Measurements from ENCODE around the gene TRIM29.
"Not testable (repeated sequence)": the region's sequence is repeated elsewhere in the genome, so short reads cannot be mapped to it uniquely, and the experiment has no call there.

TRIM29 gene

DNA sequence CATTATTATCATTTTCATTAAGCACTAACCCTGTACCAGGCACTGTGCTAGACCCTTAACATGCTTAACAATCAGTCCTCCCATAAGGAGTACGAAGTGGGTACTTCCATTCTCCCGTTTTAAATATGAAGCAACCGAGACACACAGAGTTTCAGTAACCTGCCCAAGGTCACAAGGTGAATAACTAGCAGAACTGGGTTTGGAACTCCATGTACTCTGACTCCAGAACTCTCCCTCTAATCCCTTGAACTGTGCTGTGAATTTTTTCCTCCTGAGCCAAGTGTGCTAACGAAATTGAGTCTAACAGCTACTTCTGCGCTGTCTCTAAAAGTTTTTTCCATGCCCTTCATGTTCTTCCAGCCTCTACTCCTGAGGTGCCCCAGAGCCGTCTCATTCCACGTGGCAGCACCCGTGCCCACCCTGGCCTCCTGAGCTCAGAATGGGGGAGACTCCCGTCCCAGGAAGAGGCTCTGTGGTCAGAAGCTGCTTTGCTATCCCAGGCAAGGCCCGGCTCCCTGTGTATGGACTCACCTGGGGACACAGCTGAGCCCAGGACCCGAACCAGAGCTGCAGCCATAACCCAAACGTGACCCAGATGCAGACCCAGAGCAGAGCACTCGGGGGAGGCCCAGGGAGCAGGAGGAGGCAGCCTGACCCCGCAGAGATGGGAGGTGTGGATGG lies 8.6 kb upstream of the TRIM29 start:
- Histone ChIP-seq H3K4me1 (ENCODE audit: control insufficient read depth in 1 of 2, insufficient read depth in 2 of 2, low read length in 2 of 2) (no peaks in the 10 kb centered on the region), H3K4me3 (ENCODE audit: low read depth in 1 of 2, low read length in 2 of 2) (no peak overlapping the region), H3K36me3 (ENCODE audit: control insufficient read depth in 1 of 2, insufficient read depth in 2 of 2, low read length in 2 of 2) (no peaks in the 10 kb centered on the region), H3K9me3 (ENCODE audit: control insufficient read depth in 1 of 2, low read length in 2 of 2) (no peaks in the 10 kb centered on the region), H3K27me3 (ENCODE audit: low read depth, low read length) (peaks cover 8% of the 10 kb centered on the region), H3K27ac (ENCODE audit: low read length) (no peak overlapping the region)

- Histone ChIP-seq H3K36me3 (ENCODE audit: control insufficient read depth in 1 of 2, insufficient read depth in 2 of 2, low read length in 2 of 2) (no peaks in the 10 kb centered on the region), H3K9me3 (ENCODE audit: control insufficient read depth in 1 of 2, low read length in 2 of 2) (no peaks in the 10 kb centered on the region), H3K4me1 (ENCODE audit: control insufficient read depth in 1 of 2, insufficient read depth in 2 of 2, low read length in 2 of 2) (no peaks in the 10 kb centered on the region), H3K27me3 (ENCODE audit: low read depth, low read length) (peaks cover 8% of the 10 kb centered on the region), H3K27ac (ENCODE audit: low read length) (no peak overlapping the region), H3K4me3 (ENCODE audit: low read depth in 1 of 2, low read length in 2 of 2) (no peak overlapping the region)
Observed at GRCh38 chr11:120144501-120144900, 6.6 kb upstream of the TRIM29 start.

- H3K4me3 ChIP-seq (ENCODE audit: low read depth in 1 of 2, low read length in 2 of 2); H3K27ac ChIP-seq (ENCODE audit: low read length); H3K36me3 ChIP-seq (ENCODE audit: control insufficient read depth in 1 of 2, insufficient read depth in 2 of 2, low read length in 2 of 2); H3K27me3 ChIP-seq (ENCODE audit: low read depth, low read length); H3K4me1 ChIP-seq (ENCODE audit: control insufficient read depth in 1 of 2, insufficient read depth in 2 of 2, low read length in 2 of 2); H3K9me3 ChIP-seq (ENCODE audit: control insufficient read depth in 1 of 2, low read length in 2 of 2): not testable (repeated sequence)
Observed at GRCh38 chr11:120143472-120143871, 5.6 kb upstream of the TRIM29 start.

- Histone ChIP-seq H3K27ac (ENCODE audit: low read length) (no peak overlapping the region), H3K9me3 (ENCODE audit: control insufficient read depth in 1 of 2, low read length in 2 of 2) (no peaks in the 10 kb centered on the region), H3K4me1 (ENCODE audit: control insufficient read depth in 1 of 2, insufficient read depth in 2 of 2, low read length in 2 of 2) (no peaks in the 10 kb centered on the region), H3K36me3 (ENCODE audit: control insufficient read depth in 1 of 2, insufficient read depth in 2 of 2, low read length in 2 of 2) (no peaks in the 10 kb centered on the region), H3K27me3 (ENCODE audit: low read depth, low read length) (peaks cover 2% of the 10 kb centered on the region), H3K4me3 (ENCODE audit: low read depth in 1 of 2, low read length in 2 of 2) (no peak overlapping the region)
Observed at GRCh38 chr11:120142441-120143100, 4.7 kb upstream of the TRIM29 start.

- Histone ChIP-seq H3K4me3 (ENCODE audit: low read depth in 1 of 2, low read length in 2 of 2) (no peak overlapping the region), H3K36me3 (ENCODE audit: control insufficient read depth in 1 of 2, insufficient read depth in 2 of 2, low read length in 2 of 2) (no peaks in the 10 kb centered on the region), H3K27ac (ENCODE audit: low read length) (no peak overlapping the region), H3K9me3 (ENCODE audit: control insufficient read depth in 1 of 2, low read length in 2 of 2) (no peaks in the 10 kb centered on the region), H3K27me3 (ENCODE audit: low read depth, low read length) (no peaks in the 10 kb centered on the region), H3K4me1 (ENCODE audit: control insufficient read depth in 1 of 2, insufficient read depth in 2 of 2, low read length in 2 of 2) (no peaks in the 10 kb centered on the region)
Observed at GRCh38 chr11:120141768-120142423, 4.0 kb upstream of the TRIM29 start.

DNA sequence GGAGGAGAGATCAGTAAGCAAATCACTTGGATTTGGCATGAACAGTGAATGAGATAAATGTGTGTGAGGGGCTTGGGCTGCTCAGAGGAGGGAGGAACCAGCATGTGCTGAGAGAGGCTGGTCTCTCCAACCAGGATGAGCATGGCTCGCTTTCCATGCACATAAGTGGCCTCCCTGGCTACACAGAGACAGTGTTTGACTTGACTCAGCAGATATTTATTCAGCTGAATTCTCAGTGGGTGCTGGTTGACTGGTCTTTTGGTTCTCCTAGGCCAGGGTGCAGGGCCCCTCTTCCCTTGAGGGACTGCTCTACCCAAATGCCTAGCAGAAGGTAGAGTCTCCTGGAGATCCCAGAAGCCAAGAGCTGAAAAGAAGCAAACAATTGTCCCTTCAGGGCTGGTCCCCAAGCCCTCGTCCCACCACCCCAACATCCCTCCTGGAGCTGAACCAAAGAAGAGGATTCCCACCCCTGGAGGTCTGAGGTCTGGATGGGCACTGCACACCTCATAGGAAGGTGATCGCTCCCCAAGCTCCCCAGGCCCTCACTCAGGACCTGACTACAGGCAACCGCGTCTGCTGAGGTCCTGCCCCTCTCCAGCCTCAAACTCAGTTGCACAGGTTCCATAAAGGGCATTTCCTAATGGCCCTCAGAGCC lies 3.3 kb upstream of the TRIM29 start:
- no peaks in the 10 kb centered on the region for H3K4me1 ChIP-seq (ENCODE audit: control insufficient read depth in 1 of 2, insufficient read depth in 2 of 2, low read length in 2 of 2)
- H3K27me3 ChIP-seq (ENCODE audit: low read depth, low read length) = no peaks in the 10 kb centered on the region
- H3K36me3 ChIP-seq (ENCODE audit: control insufficient read depth in 1 of 2, insufficient read depth in 2 of 2, low read length in 2 of 2) = no peaks in the 10 kb centered on the region
- H3K4me3 ChIP-seq (ENCODE audit: low read depth in 1 of 2, low read length in 2 of 2) = no peak overlapping the region
- H3K9me3 ChIP-seq (ENCODE audit: control insufficient read depth in 1 of 2, low read length in 2 of 2) = no peaks in the 10 kb centered on the region
- H3K27ac ChIP-seq (ENCODE audit: low read length) = no peak overlapping the region

DNA sequence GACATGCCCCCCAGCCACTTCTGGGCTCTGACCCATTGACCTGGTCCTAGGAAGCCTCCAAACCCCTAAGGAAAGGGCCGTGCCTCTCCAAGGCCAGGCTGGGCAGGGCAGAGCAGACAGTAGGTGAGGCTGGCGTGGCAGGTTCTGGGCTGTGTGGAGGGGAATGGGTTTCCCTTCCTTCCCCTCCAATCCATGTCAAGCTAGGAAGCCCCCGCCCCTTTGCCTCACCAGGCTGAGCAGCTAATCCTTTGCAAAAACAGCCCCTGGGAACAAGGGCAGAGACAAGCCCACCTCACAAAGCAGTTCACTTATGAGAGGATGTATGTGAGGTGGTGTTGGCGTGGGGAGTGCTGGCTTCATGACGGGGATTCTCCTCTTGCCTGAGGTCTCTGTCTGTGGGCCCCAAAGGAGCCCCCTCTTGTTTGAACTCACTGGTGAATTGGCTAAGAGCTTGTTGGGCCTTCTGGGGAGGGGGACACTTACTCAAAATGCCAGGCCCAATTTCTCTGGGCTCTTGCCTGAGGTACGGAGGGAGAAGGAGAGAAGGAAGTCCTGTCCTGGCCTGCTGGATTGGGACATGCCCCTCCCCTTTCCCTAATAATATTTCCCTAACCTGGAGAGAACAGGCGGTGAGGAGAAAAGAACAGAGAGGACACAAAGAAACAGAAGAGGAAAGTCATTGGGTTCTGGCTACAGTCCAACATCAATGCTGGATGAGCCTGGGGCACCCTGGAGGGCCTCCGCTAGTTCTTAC lies 1.6 kb upstream of the TRIM29 start:
- Histone ChIP-seq H3K27me3 (ENCODE audit: low read depth, low read length) (no peaks in the 10 kb centered on the region), H3K27ac (ENCODE audit: low read length) (no peak overlapping the region), H3K36me3 (ENCODE audit: control insufficient read depth in 1 of 2, insufficient read depth in 2 of 2, low read length in 2 of 2) (no peaks in the 10 kb centered on the region), H3K9me3 (ENCODE audit: control insufficient read depth in 1 of 2, low read length in 2 of 2) (no peaks in the 10 kb centered on the region), H3K4me1 (ENCODE audit: control insufficient read depth in 1 of 2, insufficient read depth in 2 of 2, low read length in 2 of 2) (no peaks in the 10 kb centered on the region), H3K4me3 (ENCODE audit: low read depth in 1 of 2, low read length in 2 of 2) (no peak overlapping the region)

DNA sequence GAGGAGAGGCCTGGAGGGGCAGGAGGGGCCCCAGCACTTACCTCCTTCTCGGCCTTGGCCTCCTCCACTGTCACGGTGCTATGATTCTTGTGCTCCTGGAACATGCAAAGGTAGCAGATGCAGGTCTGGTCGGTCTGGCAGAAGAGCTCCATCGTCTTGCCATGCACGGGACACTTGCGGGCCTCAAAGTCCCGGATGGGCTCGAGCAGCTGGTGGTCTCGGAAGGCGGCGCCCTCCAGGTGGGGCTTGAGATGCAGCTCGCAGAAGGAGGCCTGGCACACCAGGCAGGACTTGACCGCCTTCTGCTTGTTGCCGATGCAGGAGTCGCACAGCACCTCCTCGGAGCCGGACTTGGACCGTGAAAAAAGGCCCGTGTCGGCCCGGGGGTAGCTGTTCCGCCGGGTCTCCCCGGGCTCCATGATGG lies 714 bp downstream of the TRIM29 start:
- no peaks in the 10 kb centered on the region for H3K9me3 ChIP-seq (ENCODE audit: control insufficient read depth in 1 of 2, low read length in 2 of 2)
- no peak overlapping the region for H3K27ac ChIP-seq (ENCODE audit: low read length)
- no peaks in the 10 kb centered on the region for H3K36me3 ChIP-seq (ENCODE audit: control insufficient read depth in 1 of 2, insufficient read depth in 2 of 2, low read length in 2 of 2)
- no peaks in the 10 kb centered on the region for H3K27me3 ChIP-seq (ENCODE audit: low read depth, low read length)
- H3K4me1 ChIP-seq (ENCODE audit: control insufficient read depth in 1 of 2, insufficient read depth in 2 of 2, low read length in 2 of 2) = no peaks in the 10 kb centered on the region
- no peak overlapping the region for H3K4me3 ChIP-seq (ENCODE audit: low read depth in 1 of 2, low read length in 2 of 2)

- no peaks in the 10 kb centered on the region for H3K36me3 ChIP-seq (ENCODE audit: control insufficient read depth in 1 of 2, insufficient read depth in 2 of 2, low read length in 2 of 2)
- H3K9me3 ChIP-seq (ENCODE audit: control insufficient read depth in 1 of 2, low read length in 2 of 2) = no peaks in the 10 kb centered on the region
- no peak overlapping the region for H3K4me3 ChIP-seq (ENCODE audit: low read depth in 1 of 2, low read length in 2 of 2)
- no peaks in the 10 kb centered on the region for H3K4me1 ChIP-seq (ENCODE audit: control insufficient read depth in 1 of 2, insufficient read depth in 2 of 2, low read length in 2 of 2)
- no peak overlapping the region for H3K27ac ChIP-seq (ENCODE audit: low read length)
- H3K27me3 ChIP-seq (ENCODE audit: low read depth, low read length) = no peaks in the 10 kb centered on the region
Observed at GRCh38 chr11:120136356-120136755, 1.6 kb downstream of the TRIM29 start.

- H3K4me1 ChIP-seq (ENCODE audit: control insufficient read depth in 1 of 2, insufficient read depth in 2 of 2, low read length in 2 of 2) = no peaks in the 10 kb centered on the region
- H3K36me3 ChIP-seq (ENCODE audit: control insufficient read depth in 1 of 2, insufficient read depth in 2 of 2, low read length in 2 of 2) = no peaks in the 10 kb centered on the region
- H3K4me3 ChIP-seq (ENCODE audit: low read depth in 1 of 2, low read length in 2 of 2) = no peak overlapping the region
- H3K27me3 ChIP-seq (ENCODE audit: low read depth, low read length) = no peaks in the 10 kb centered on the region
- H3K9me3 ChIP-seq (ENCODE audit: control insufficient read depth in 1 of 2, low read length in 2 of 2) = no peaks in the 10 kb centered on the region
- no peak overlapping the region for H3K27ac ChIP-seq (ENCODE audit: low read length)
Observed at GRCh38 chr11:120135838-120136237, 2.1 kb downstream of the TRIM29 start.

DNA sequence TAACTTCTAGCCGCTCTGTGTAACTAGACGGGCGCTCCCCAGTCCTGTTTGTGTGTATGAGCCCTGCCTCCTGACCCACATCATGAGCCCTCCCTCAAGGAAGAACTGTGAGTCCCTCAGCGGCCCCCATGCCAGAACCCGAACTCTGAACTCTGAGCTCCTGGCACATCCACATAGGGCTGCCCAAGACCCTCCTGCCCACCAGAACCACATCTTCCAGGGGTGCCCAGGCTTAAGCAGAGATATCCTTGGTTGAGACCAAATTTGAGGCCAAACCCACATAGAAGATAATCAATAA lies 3.0 kb downstream of the TRIM29 start:
- H3K9me3 ChIP-seq (ENCODE audit: control insufficient read depth in 1 of 2, low read length in 2 of 2) = no peaks in the 10 kb centered on the region
- no peaks in the 10 kb centered on the region for H3K27me3 ChIP-seq (ENCODE audit: low read depth, low read length)
- H3K4me3 ChIP-seq (ENCODE audit: low read depth in 1 of 2, low read length in 2 of 2) = no peak overlapping the region
- H3K27ac ChIP-seq (ENCODE audit: low read length) = no peak overlapping the region
- H3K36me3 ChIP-seq (ENCODE audit: control insufficient read depth in 1 of 2, insufficient read depth in 2 of 2, low read length in 2 of 2) = no peaks in the 10 kb centered on the region
- no peaks in the 10 kb centered on the region for H3K4me1 ChIP-seq (ENCODE audit: control insufficient read depth in 1 of 2, insufficient read depth in 2 of 2, low read length in 2 of 2)
